OCI-LY1 (cell line): ENCODE results near the gene PDXP.

ENCODE experiments used
- H2AFZ ChIP-seq: fragments of 200-600 bp; sonication (generic), shearing (Covaris generic); 2 replicates; pipeline ENCODE4 v1.6.0; 2014; ENCODE audit warnings: antibody characterized with exemption, mild to moderate bottlenecking, low read length
- H3F3A ChIP-seq: fragments of 200-600 bp; sonication (generic), shearing (Covaris generic); 2 replicates; pipeline ENCODE4 v1.6.0; 2014; ENCODE audit warnings: mild to moderate bottlenecking, antibody characterized with exemption, low read length, moderate library complexity; ENCODE audit not compliant: insufficient read depth
- H3K27ac ChIP-seq: fragments of 200-600 bp; sonication (generic); 2 replicates; pipeline ENCODE4 v1.5.1; 2014; ENCODE audit warnings: low read length, mixed run types, mild to moderate bottlenecking, low read depth; ENCODE audit not compliant: poor library complexity, severe bottlenecking
- H3K27me3 ChIP-seq: fragments of 200-600 bp; sonication (generic); 2 replicates; pipeline ENCODE4 v1.6.0; 2014; ENCODE audit warnings: antibody characterized with exemption, mild to moderate bottlenecking, low read length, moderate library complexity; ENCODE audit not compliant: insufficient read depth
- H3K36me3 ChIP-seq: fragments of 200-600 bp; sonication (generic); 2 replicates; pipeline ENCODE4 v1.6.1; 2014; ENCODE audit warnings: mild to moderate bottlenecking, antibody characterized with exemption, low read length, moderate library complexity, mixed read lengths; ENCODE audit not compliant: insufficient read depth
- H3K4me1 ChIP-seq: fragments of 200-600 bp; sonication (generic); 2 replicates; pipeline ENCODE4 v1.5.1; 2014; ENCODE audit warnings: mild to moderate bottlenecking, low read length, moderate library complexity; ENCODE audit not compliant: insufficient read depth, severe bottlenecking
- H3K4me2 ChIP-seq: fragments of 200-600 bp; sonication (generic), shearing (Covaris generic); 2 replicates; pipeline ENCODE4 v1.6.1; 2014; ENCODE audit warnings: low read length
- H3K4me3 ChIP-seq: fragments of 200-600 bp; sonication (generic); 2 replicates; pipeline ENCODE4 v1.5.1; 2014; ENCODE audit warnings: low read length, low read depth, mild to moderate bottlenecking, mixed read lengths; ENCODE audit not compliant: poor library complexity, severe bottlenecking
- H3K79me2 ChIP-seq: fragments of 200-600 bp; shearing (Covaris generic); 2 replicates; pipeline ENCODE4 v1.6.1; 2016; ENCODE audit warnings: mixed run types, low read length, mixed read lengths; ENCODE audit not compliant: insufficient read depth
- H3K9ac ChIP-seq: fragments of 200-600 bp; sonication (generic), shearing (Covaris generic); 2 replicates; pipeline ENCODE4 v1.6.1; 2014; ENCODE audit warnings: mild to moderate bottlenecking, low read length, mixed read lengths
- H3K9me2 ChIP-seq: fragments of 200-600 bp; sonication (generic), shearing (Covaris generic); 2 replicates; pipeline ENCODE4 v1.6.1; 2014; ENCODE audit warnings: low read depth, mild to moderate bottlenecking, low read length, mixed read lengths
- H3K9me3 ChIP-seq: fragments of 200-600 bp; shearing (Covaris generic); 2 replicates; pipeline ENCODE4 v1.6.1; 2014; ENCODE audit warnings: low read length, mixed read lengths
- H4K20me1 ChIP-seq: fragments of 200-600 bp; sonication (generic), shearing (Covaris generic); 2 replicates; pipeline ENCODE4 v1.6.0; 2016; ENCODE audit warnings: mild to moderate bottlenecking, low read length; ENCODE audit not compliant: insufficient read depth
- CTCF ChIP-seq: fragments of 200-600 bp; sonication (generic), shearing (Covaris generic); IDR thresholded peaks from 2 replicates; pipeline ENCODE4 v1.5.1; 2017; ENCODE audit warnings: mild to moderate bottlenecking, antibody characterized with exemption, low read length, moderate library complexity, mixed read lengths
- EZH2 ChIP-seq: fragments of 200-600 bp; sonication (generic), shearing (Covaris generic); IDR thresholded peaks from 2 replicates; pipeline ENCODE4 v1.8.0; 2017; ENCODE audit warnings: borderline replicate concordance, mixed run types, mild to moderate bottlenecking, antibody characterized with exemption, low read length, moderate library complexity, mixed read lengths

Gene PDXP

GRCh38 chr22:37677493-37677974 lies 19.0 kb downstream of the PDXP start:
- H3K9ac ChIP-seq: peak overlapping the region; percentile 65; the same call in 1 of the 2 replicates
- H2AFZ ChIP-seq: no peak overlapping the region
- H3K27ac ChIP-seq: peak overlapping the region; percentile 92
- H4K20me1 ChIP-seq: no peaks in the 10 kb centered on the region
- no peaks in the 10 kb centered on the region for H3K79me2 ChIP-seq
- TF ChIP-seq CTCF (no peak), EZH2 (no peak)
- no peaks in the 10 kb centered on the region for H3F3A ChIP-seq
- H3K9me3 ChIP-seq: no peaks in the 10 kb centered on the region
- peak overlapping the region; percentile 92 for H3K4me2 ChIP-seq
- H3K9me2 ChIP-seq: no peaks in the 10 kb centered on the region
- H3K27me3 ChIP-seq: no peaks in the 10 kb centered on the region
- no peaks in the 10 kb centered on the region for H3K36me3 ChIP-seq
- H3K4me3 ChIP-seq: peak overlapping the region; percentile 58
- peaks cover 36% of the 10 kb centered on the region for H3K4me1 ChIP-seq

GRCh38 chr22:37678372-37678771 lies 19.8 kb downstream of the PDXP start:
- peak overlapping the region; percentile 33; the same call in 1 of the 2 replicates for H3K4me2 ChIP-seq
- no peaks in the 10 kb centered on the region for H3F3A ChIP-seq
- H3K4me1 ChIP-seq: peaks cover 36% of the 10 kb centered on the region
- no peaks in the 10 kb centered on the region for H3K27me3 ChIP-seq
- H3K79me2 ChIP-seq: no peaks in the 10 kb centered on the region
- no peaks in the 10 kb centered on the region for H3K9me2 ChIP-seq
- H3K9ac ChIP-seq: peak overlapping the region; percentile 26; the same call in 1 of the 2 replicates
- H2AFZ ChIP-seq: no peak overlapping the region
- no peaks in the 10 kb centered on the region for H3K9me3 ChIP-seq
- H4K20me1 ChIP-seq: no peaks in the 10 kb centered on the region
- TF ChIP-seq EZH2 (no peak), CTCF (no peak)
- H3K36me3 ChIP-seq: no peaks in the 10 kb centered on the region
- peak overlapping the region; percentile 92 for H3K27ac ChIP-seq
- peak overlapping the region; percentile 58 for H3K4me3 ChIP-seq

GRCh38 chr22:37679670-37680069 lies 21.1 kb downstream of the PDXP start:
- Histone ChIP-seq H3K4me1 (peaks cover 38% of the 10 kb centered on the region), H3K9me3 (no peaks in the 10 kb centered on the region), H3K9me2 (no peaks in the 10 kb centered on the region), H3F3A (no peaks in the 10 kb centered on the region), H3K27me3 (no peaks in the 10 kb centered on the region), H3K36me3 (no peaks in the 10 kb centered on the region), H2AFZ (no peak overlapping the region), H4K20me1 (no peaks in the 10 kb centered on the region), H3K9ac (no peak overlapping the region), H3K4me3 (no peak overlapping the region), H3K27ac (no peak overlapping the region), H3K4me2 (no peak overlapping the region), H3K79me2 (no peaks in the 10 kb centered on the region)
- TF ChIP-seq EZH2 (no peak), CTCF (no peak)
